Measurements from ENCODE around the gene CABCOCO1.

- TF ChIP-seq, protein P1, sequence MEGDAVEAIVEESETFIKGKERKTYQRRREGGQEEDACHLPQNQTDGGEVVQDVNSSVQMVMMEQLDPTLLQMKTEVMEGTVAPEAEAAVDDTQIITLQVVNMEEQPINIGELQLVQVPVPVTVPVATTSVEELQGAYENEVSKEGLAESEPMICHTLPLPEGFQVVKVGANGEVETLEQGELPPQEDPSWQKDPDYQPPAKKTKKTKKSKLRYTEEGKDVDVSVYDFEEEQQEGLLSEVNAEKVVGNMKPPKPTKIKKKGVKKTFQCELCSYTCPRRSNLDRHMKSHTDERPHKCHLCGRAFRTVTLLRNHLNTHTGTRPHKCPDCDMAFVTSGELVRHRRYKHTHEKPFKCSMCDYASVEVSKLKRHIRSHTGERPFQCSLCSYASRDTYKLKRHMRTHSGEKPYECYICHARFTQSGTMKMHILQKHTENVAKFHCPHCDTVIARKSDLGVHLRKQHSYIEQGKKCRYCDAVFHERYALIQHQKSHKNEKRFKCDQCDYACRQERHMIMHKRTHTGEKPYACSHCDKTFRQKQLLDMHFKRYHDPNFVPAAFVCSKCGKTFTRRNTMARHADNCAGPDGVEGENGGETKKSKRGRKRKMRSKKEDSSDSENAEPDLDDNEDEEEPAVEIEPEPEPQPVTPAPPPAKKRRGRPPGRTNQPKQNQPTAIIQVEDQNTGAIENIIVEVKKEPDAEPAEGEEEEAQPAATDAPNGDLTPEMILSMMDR (conservative IDR thresholded peaks at IDR 0.05; ENCODE audit: low read depth, low read length): no peak
- TF ChIP-seq EZH2 (IDR thresholded peaks at IDR 0.05; ENCODE audit: borderline replicate concordance, low read depth, low read length, poor library complexity, severe bottlenecking): no peak
These were observed 124.4 kb downstream of the CABCOCO1 start for GRCh38 chr10:61787170-61787569.

Data from A673 (cell line).